ENCODE measurements around the gene PELI1.

DNA sequence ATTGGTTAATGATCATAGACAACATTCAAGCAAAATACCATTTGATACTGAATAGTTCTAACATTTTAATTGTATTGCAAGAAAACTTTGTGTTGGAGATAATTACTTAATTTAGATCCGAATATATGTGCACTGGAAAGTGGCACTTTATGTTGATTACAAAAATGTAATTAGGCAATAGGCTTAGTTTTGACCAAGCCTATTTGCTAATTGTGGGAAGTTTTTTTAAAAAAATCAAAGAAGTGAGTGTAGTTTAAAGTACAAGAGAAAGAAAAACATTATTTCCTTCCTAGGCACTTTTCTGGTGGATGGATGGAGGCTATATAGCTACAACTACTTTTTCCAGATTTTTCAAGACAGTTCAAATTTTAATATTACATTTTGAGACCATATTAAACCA, 18.3 kb upstream of the PELI1 start:
- no peak for TF ChIP-seq POLR2AphosphoS5 (IDR thresholded peaks at IDR 0.05)
- TF ChIP-seq, protein P1, sequence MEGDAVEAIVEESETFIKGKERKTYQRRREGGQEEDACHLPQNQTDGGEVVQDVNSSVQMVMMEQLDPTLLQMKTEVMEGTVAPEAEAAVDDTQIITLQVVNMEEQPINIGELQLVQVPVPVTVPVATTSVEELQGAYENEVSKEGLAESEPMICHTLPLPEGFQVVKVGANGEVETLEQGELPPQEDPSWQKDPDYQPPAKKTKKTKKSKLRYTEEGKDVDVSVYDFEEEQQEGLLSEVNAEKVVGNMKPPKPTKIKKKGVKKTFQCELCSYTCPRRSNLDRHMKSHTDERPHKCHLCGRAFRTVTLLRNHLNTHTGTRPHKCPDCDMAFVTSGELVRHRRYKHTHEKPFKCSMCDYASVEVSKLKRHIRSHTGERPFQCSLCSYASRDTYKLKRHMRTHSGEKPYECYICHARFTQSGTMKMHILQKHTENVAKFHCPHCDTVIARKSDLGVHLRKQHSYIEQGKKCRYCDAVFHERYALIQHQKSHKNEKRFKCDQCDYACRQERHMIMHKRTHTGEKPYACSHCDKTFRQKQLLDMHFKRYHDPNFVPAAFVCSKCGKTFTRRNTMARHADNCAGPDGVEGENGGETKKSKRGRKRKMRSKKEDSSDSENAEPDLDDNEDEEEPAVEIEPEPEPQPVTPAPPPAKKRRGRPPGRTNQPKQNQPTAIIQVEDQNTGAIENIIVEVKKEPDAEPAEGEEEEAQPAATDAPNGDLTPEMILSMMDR (IDR thresholded peaks at IDR 0.05) = no peak
- no peak for TF ChIP-seq POLR2A (IDR thresholded peaks at IDR 0.05; ENCODE audit: low read depth)
